H1 (cell line): ENCODE data around the gene CDADC1.

ENCODE experiments used
- CEBPB ChIP-seq: IDR thresholded peaks from 2 replicates; pipeline ENCODE4 v1.6.1; 2012; ENCODE audit warnings: low read depth, low read length
- EP300 ChIP-seq, 2 experiments: IDR thresholded peaks; 1 replicate in 1 of 2; 2 replicates in 1 of 2; pipeline ENCODE4 v1.6.1; 2011 to 2012; ENCODE audit warnings: low read depth in 2 of 2, low read length in 2 of 2, mild to moderate bottlenecking in 2 of 2, borderline replicate concordance in 1 of 2, inconsistent platforms in 1 of 2, moderate library complexity in 1 of 2
- HDAC6 ChIP-seq: IDR thresholded peaks from one replicate; pipeline ENCODE4 v1.7.1; 2012; ENCODE audit warnings: low read depth, mild to moderate bottlenecking, inconsistent platforms, low read length, moderate library complexity
- JUN ChIP-seq: IDR thresholded peaks from 2 replicates; pipeline ENCODE4 v1.6.1; 2011; ENCODE audit warnings: low read depth, mild to moderate bottlenecking, improper control_type of control experiment, low read length
- JUND ChIP-seq: IDR thresholded peaks from 2 replicates; pipeline ENCODE4 v1.6.1; 2011; ENCODE audit warnings: mild to moderate bottlenecking, improper control_type of control experiment, low read length
- MAFK ChIP-seq: IDR thresholded peaks from 2 replicates; pipeline ENCODE4 v1.6.1; 2012; ENCODE audit warnings: low read depth, mild to moderate bottlenecking, improper control_type of control experiment, low read length
- POLR2AphosphoS5 ChIP-seq: IDR thresholded peaks from 2 replicates; pipeline ENCODE4 v1.6.1; 2011; ENCODE audit warnings: low read depth, low read length
- RAD21 ChIP-seq, 2 experiments: IDR thresholded peaks in 1 of 2; conservative IDR thresholded peaks in 1 of 2; 2 replicates each; pipeline ENCODE4 v1.6.1; 2011; ENCODE audit warnings: low read depth in 2 of 2, low read length in 2 of 2, improper control_type of control experiment in 1 of 2, inconsistent platforms in 1 of 2, mild to moderate bottlenecking in 1 of 2, moderate library complexity in 1 of 2
- RFX5 ChIP-seq: IDR thresholded peaks from 2 replicates; pipeline ENCODE4 v1.6.1; 2011; ENCODE audit warnings: low read depth, low read length, improper control_type of control experiment, borderline replicate concordance
- SP1 ChIP-seq: IDR thresholded peaks from 2 replicates; pipeline ENCODE4 v1.6.1; 2011; ENCODE audit warnings: low read depth, low read length
- USF2 ChIP-seq: IDR thresholded peaks from 2 replicates; pipeline ENCODE4 v1.6.1; 2011; ENCODE audit warnings: low read length, improper control_type of control experiment
- TF ChIP-seq, protein P1 (sequence below), 3 experiments: IDR thresholded peaks; 1 replicate in 2 of 3; 2 replicates in 1 of 3; pipeline versions ENCODE4 v1.5.1 to v1.6.1; 2011; ENCODE audit warnings: low read length in 3 of 3, mild to moderate bottlenecking in 3 of 3, inconsistent platforms in 2 of 3, low read depth in 1 of 3, moderate library complexity in 1 of 3; ENCODE audit not compliant: insufficient read depth in 1 of 3; ENCODE audit errors: control extremely low read depth in 1 of 3
- TF ChIP-seq, protein P2 (sequence below): IDR thresholded peaks from 2 replicates; pipeline ENCODE4 v1.6.1; 2012; ENCODE audit warnings: low read length, inconsistent platforms

DNA sequence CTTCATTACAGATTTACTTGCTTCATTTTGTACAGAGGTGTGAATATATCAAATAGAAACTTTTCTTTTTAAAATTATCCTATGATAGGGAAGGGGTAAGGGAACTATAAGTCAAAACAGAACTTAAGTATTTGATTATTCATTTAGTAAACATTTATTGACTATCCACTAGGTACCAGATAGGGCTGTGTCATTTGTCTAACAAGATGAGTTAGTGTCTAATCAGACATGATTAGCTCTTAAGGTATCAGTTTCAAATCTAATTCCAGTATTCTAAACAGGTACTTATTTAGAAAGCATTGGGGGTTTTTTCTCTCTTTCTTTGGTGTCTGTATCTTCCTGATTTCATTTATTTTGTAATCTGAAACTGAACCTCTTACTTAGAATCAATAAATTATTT is 32.2 kb downstream of the CDADC1 start:
- TF ChIP-seq, protein P1, sequence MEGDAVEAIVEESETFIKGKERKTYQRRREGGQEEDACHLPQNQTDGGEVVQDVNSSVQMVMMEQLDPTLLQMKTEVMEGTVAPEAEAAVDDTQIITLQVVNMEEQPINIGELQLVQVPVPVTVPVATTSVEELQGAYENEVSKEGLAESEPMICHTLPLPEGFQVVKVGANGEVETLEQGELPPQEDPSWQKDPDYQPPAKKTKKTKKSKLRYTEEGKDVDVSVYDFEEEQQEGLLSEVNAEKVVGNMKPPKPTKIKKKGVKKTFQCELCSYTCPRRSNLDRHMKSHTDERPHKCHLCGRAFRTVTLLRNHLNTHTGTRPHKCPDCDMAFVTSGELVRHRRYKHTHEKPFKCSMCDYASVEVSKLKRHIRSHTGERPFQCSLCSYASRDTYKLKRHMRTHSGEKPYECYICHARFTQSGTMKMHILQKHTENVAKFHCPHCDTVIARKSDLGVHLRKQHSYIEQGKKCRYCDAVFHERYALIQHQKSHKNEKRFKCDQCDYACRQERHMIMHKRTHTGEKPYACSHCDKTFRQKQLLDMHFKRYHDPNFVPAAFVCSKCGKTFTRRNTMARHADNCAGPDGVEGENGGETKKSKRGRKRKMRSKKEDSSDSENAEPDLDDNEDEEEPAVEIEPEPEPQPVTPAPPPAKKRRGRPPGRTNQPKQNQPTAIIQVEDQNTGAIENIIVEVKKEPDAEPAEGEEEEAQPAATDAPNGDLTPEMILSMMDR (IDR thresholded peaks at IDR 0.05; ENCODE audit: control extremely low read depth in 1 of 3, insufficient read depth in 1 of 3, low read depth in 1 of 3, low read length in 3 of 3) = no peak
- TF ChIP-seq SP1 = no peak
- TF ChIP-seq EP300 (IDR thresholded peaks at IDR 0.05; ENCODE audit: borderline replicate concordance in 1 of 2, low read depth in 2 of 2, low read length in 2 of 2) = no peak
- no peak for TF ChIP-seq POLR2AphosphoS5
- no peak for TF ChIP-seq USF2
- no peak for TF ChIP-seq MAFK
- no peak for TF ChIP-seq CEBPB
- no peak for TF ChIP-seq HDAC6
- TF ChIP-seq RFX5 = no peak
- no peak for TF ChIP-seq RAD21 (IDR thresholded peaks at IDR 0.05 in 1 of 2, conservative IDR thresholded peaks at IDR 0.05 in 1 of 2; ENCODE audit: low read depth in 2 of 2, low read length in 2 of 2)
- no peak for TF ChIP-seq JUN
- no peak for TF ChIP-seq JUND
- TF ChIP-seq, protein P2, sequence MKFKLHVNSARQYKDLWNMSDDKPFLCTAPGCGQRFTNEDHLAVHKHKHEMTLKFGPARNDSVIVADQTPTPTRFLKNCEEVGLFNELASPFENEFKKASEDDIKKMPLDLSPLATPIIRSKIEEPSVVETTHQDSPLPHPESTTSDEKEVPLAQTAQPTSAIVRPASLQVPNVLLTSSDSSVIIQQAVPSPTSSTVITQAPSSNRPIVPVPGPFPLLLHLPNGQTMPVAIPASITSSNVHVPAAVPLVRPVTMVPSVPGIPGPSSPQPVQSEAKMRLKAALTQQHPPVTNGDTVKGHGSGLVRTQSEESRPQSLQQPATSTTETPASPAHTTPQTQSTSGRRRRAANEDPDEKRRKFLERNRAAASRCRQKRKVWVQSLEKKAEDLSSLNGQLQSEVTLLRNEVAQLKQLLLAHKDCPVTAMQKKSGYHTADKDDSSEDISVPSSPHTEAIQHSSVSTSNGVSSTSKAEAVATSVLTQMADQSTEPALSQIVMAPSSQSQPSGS = no peak
